ENCODE measurements around the gene GBE1.

GBE1 gene

DNA sequence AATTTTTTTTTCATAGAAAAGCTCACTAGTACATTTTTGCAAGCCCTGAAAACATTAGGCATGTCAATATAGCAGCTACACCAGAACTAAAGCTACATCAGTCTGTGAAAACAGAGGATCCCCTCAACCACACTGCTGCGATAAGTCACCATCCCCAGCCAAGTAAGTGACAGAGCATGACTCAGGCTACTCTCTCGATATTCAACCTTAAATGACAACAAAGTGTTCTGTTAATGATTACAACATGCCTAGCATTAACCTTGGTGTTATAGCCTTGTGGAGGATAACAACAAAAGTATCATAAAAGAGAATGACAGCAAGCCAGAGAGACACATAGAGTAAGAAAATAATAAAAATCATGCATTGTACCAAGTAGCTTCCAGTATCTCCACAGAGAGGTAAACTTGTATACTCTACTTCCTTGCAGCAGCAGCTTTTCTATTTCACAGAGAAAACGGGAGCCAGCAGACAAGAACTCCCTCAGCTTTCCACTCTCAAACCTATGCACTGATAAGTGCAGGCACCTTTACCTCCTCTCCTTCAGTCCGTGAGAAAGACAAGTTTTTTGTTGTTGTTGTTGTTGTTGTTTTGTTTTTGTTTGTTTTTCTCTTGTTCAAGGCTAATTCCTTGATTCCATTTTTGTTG lies 76.6 kb downstream of the GBE1 start:
- H4K20me1 ChIP-seq, result peaks cover 0 to 86% (median 5%) of the 10 kb centered on the region in 11 experiments; a peak in 8 of 22 replicates
- peaks cover 0 to 8% (median 0%) of the 10 kb centered on the region in 11 experiments; a peak in 2 of 22 replicates for H3K9me3 ChIP-seq (replicated peaks in 1 of 11)
- no peak overlapping the region for H3K27ac ChIP-seq
- no peak overlapping the region for H3K9ac ChIP-seq
- H3K4me1 ChIP-seq, result no peaks in the 10 kb centered on the region; a peak in 2 of 20 replicates
- peaks cover 28 to 89% (median 72%) of the 10 kb centered on the region in 11 experiments for H3K36me3 ChIP-seq
- no peak overlapping the region for H3K4me3 ChIP-seq
- no peaks in the 10 kb centered on the region for H3K27me3 ChIP-seq
- H3K4me2 ChIP-seq, result no peak overlapping the region
- no peak for TF ChIP-seq Cebpa-rat (IDR thresholded peaks at IDR 0.05)

DNA sequence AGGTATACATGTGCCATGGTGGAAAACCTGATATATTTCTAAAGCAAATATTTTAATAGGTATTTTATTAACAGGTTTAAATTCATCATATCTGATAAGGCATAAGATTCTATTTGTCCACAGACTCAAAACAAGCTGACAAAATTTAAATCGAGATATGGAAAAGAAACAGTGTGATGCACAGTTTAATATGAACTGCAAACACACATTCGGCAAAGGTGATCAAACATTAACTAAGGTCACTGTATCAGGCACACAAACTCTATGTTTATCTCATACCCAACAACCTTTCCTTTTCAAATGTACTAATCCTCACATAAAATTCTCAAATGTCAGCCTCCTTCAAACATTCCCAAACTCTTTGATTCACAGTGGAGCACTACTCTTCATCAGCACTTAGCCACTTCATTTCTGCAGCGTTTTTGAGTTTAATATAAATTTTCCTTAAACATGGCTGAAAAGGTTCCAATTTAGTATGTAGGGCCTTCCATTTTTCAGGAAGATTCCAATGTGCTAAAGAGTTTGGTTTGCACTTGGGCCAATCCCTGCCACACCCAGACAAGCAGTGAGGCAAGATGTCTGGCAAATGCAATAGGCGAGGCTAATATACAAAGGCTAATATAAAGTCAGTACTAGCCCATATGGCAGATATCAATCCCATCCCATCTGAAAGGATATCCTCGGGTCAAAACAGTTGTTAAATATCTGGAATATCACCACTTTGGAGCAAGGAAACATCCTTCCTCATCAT lies 84.6 kb downstream of the GBE1 start:
- TF ChIP-seq Cebpa-rat (IDR thresholded peaks at IDR 0.05), result no peak
- Histone ChIP-seq H3K27me3 (no peaks in the 10 kb centered on the region), H3K36me3 (peaks cover 12 to 61% (median 33%) of the 10 kb centered on the region in 11 experiments; a peak in 20 of 22 replicates), H3K9ac (no peak overlapping the region), H3K4me2 (no peak overlapping the region), H3K4me3 (no peak overlapping the region), H4K20me1 (peaks cover 0 to 84% (median 13%) of the 10 kb centered on the region in 11 experiments; a peak in 9 of 22 replicates), H3K9me3 (replicated peaks in 1 of 11) (peaks cover 0 to 4% (median 0%) of the 10 kb centered on the region in 11 experiments; a peak in 1 of 22 replicates), H3K27ac (no peak overlapping the region), H3K4me1 (no peaks in the 10 kb centered on the region)

DNA sequence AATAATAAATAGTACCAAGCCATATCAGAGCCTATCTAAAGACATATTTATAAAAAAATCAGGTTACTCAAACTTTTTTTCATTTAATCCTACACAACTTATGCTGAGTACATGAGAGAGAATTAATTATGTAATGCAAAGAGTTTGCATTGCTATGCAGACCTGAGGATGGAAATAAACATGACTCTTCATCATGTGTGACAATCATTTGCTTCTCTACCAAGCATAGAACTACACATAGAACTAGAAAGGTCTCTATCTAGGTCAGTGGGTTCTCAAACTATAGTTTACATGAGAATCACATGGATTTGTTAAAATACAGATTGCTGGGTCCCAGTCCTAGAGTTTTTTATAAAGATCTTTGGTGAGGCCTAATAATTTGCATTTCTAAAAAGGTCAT lies 86.8 kb downstream of the GBE1 start:
- Histone ChIP-seq H3K9me3 (replicated peaks in 1 of 11) (no peaks in the 10 kb centered on the region), H3K36me3 (peaks cover 5 to 52% (median 21%) of the 10 kb centered on the region in 11 experiments; a peak in 19 of 22 replicates), H3K4me2 (no peak overlapping the region), H3K27me3 (no peaks in the 10 kb centered on the region), H4K20me1 (peaks cover 0 to 83% (median 13%) of the 10 kb centered on the region in 11 experiments; a peak in 9 of 22 replicates), H3K4me3 (no peak overlapping the region), H3K9ac (no peak overlapping the region), H3K4me1 (no peaks in the 10 kb centered on the region), H3K27ac (no peak overlapping the region)
- TF ChIP-seq Cebpa-rat (IDR thresholded peaks at IDR 0.05), result no peak

DNA sequence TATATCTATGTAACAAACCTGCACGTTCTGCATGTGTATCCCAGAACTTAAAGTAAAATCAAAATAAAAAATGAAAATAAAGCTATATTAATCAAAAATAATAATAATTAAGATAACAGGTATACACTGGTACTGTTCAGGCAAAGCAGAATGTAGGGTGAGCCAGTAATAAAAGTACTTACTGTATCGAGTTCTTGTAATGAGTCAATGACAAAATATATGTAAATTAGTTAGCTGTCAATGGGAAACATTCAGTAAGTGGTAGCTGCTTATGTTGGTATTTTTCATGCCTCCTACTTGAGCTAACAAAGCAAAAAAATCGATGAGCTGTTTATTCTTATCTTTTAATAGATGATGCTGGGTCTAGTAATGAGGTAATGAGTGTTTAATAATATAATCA lies 93.2 kb downstream of the GBE1 start:
- TF ChIP-seq Cebpa-rat (IDR thresholded peaks at IDR 0.05), result no peak
- Histone ChIP-seq H4K20me1 (peaks cover 0 to 94% (median 12%) of the 10 kb centered on the region in 11 experiments; a peak in 16 of 22 replicates), H3K4me3 (no peak overlapping the region), H3K27me3 (no peaks in the 10 kb centered on the region), H3K9me3 (replicated peaks in 1 of 11) (no peaks in the 10 kb centered on the region), H3K4me2 (no peak overlapping the region), H3K36me3 (peaks cover 6 to 65% (median 35%) of the 10 kb centered on the region in 11 experiments), H3K27ac (no peak overlapping the region), H3K4me1 (peaks cover 0 to 5% (median 0%) of the 10 kb centered on the region in 10 experiments; a peak in 1 of 20 replicates), H3K9ac (no peak overlapping the region)

DNA sequence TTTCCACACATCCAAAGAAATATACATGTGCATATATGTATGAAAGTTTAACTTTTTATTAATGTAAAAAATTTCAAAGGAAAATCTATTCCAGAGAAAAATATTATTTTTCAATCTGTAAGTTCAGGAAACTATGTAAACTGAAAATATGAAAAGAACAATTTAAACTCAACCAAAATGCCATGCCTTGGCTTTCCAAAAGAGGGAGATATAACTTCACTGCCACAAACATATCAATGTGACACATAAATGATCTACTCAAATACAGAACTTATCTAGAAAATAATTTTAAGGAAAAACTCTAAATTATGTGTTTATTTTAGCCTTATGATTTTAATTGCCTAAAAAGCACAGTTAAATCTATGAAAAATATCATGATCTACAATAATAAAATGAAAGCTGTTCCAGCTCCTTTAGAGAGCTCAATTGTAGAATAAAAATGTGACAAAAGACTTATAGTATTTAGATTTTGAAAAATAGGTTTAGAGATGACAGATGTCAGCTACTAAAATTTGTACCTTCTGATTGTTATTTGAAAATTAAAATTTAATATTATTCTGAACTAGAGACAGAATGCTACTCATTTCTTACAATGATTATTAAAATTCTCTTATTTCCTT lies 94.8 kb downstream of the GBE1 start:
- Histone ChIP-seq H3K27me3 (no peaks in the 10 kb centered on the region), H3K4me3 (no peak overlapping the region), H3K4me1 (peaks cover 0 to 5% (median 0%) of the 10 kb centered on the region in 10 experiments; a peak in 1 of 20 replicates), H3K36me3 (peaks cover 8 to 58% (median 37%) of the 10 kb centered on the region in 11 experiments), H3K4me2 (no peak overlapping the region), H4K20me1 (peaks cover 0 to 94% (median 13%) of the 10 kb centered on the region in 11 experiments; a peak in 15 of 22 replicates), H3K9me3 (replicated peaks in 1 of 11) (no peaks in the 10 kb centered on the region), H3K27ac (no peak overlapping the region), H3K9ac (no peak overlapping the region)
- no peak for TF ChIP-seq Cebpa-rat (IDR thresholded peaks at IDR 0.05)

DNA sequence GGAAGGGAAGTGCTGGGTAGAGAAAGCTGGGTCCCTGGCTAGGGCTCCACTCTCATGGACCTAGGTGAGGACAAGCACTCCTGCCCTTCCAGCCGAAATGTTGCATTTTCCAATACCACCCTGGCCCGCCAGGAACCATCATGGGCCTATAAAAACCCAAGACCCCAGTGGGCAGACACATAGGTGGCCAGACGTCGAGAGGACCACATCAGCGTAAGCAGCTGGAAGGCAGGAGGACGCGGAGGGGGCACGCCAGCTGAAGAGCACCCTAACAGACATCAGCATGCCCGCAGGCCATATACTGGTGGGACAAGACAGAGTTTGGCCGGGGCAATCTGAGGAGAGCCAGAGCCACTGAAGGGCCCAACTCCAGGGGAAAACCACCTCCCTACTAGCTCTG lies 98.3 kb downstream of the GBE1 start:
- Histone ChIP-seq H3K4me1 (no peaks in the 10 kb centered on the region), H3K4me3 (no peak overlapping the region), H3K27ac (no peak overlapping the region), H3K9me3 (replicated peaks in 1 of 11) (no peaks in the 10 kb centered on the region), H3K36me3 (peaks cover 3 to 35% (median 19%) of the 10 kb centered on the region in 11 experiments; a peak in 17 of 22 replicates), H4K20me1 (peaks cover 0 to 98% (median 16%) of the 10 kb centered on the region in 11 experiments; a peak in 15 of 22 replicates), H3K9ac (no peak overlapping the region), H3K4me2 (no peak overlapping the region), H3K27me3 (no peaks in the 10 kb centered on the region)
- no peak for TF ChIP-seq Cebpa-rat (IDR thresholded peaks at IDR 0.05)

DNA sequence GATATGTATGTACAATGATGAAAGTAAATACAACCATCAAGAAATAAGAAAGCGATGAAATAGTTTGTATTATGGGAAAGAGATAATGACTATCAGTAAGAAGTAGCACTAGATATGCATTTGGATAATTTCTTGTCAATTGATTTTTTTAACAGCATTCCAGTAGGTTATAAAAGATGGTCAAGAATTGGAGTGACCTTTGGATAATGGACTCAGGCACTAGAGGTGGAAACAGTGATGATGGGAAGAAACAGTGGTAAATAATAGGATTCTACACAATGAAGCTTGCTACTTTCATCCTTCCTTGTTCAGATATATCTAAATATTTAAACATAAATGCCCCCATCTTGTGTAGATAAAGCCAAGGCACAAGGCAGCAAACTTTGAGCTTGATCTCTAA lies 101.4 kb downstream of the GBE1 start:
- Histone ChIP-seq H3K4me2 (no peak overlapping the region), H3K9me3 (replicated peaks in 1 of 11) (no peaks in the 10 kb centered on the region), H3K9ac (no peak overlapping the region), H3K36me3 (peaks cover 3 to 48% (median 24%) of the 10 kb centered on the region in 11 experiments; a peak in 16 of 22 replicates), H3K27me3 (no peaks in the 10 kb centered on the region), H3K27ac (no peak overlapping the region), H3K4me1 (no peaks in the 10 kb centered on the region), H4K20me1 (peaks cover 0 to 94% (median 16%) of the 10 kb centered on the region in 11 experiments; a peak in 15 of 22 replicates), H3K4me3 (no peak overlapping the region)
- TF ChIP-seq Cebpa-rat (IDR thresholded peaks at IDR 0.05), result no peak

DNA sequence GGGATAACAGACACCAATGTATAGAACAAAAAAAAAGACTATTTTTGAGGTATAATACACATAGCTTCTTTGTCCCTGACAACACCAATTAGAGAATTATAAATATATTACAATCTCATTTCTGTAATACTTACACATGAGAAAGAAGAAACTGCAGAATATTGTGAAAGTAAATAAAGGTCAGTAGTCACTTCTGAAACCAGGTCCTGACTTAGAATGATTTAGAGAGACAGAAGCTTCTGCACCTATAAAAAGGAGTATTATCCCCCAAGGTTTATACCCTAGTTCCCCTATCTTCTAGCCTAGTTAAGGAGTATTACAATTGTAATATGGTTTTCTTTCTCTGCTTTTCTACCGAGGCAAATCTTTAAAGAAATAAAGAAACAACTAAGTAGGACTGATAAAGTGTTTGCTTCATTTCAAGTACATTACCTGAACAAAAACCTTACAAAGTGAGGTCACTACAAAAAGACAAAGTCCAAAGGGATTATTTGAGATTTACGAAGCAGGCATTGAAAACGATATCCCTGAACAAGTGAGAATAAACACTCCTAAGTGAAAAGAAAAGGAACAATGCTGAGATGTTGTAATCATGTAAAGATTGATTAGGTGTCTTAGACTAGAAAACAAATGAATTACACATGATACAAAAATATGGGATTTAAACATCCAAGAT lies 103.0 kb downstream of the GBE1 start:
- Histone ChIP-seq H3K4me1 (no peaks in the 10 kb centered on the region), H3K9me3 (replicated peaks in 1 of 11) (no peaks in the 10 kb centered on the region), H3K4me2 (no peak overlapping the region), H3K36me3 (peaks cover 6 to 46% (median 21%) of the 10 kb centered on the region in 11 experiments; a peak in 16 of 22 replicates), H3K9ac (no peak overlapping the region), H3K27ac (no peak overlapping the region), H3K27me3 (no peaks in the 10 kb centered on the region), H3K4me3 (no peak overlapping the region), H4K20me1 (peaks cover 0 to 83% (median 13%) of the 10 kb centered on the region in 11 experiments; a peak in 15 of 22 replicates)
- no peak for TF ChIP-seq Cebpa-rat (IDR thresholded peaks at IDR 0.05)
